SK-N-SH (cell line): ENCODE data around the gene METAP1.

ENCODE experiments used
- RAD21 ChIP-seq: IDR thresholded peaks from 2 replicates; pipeline ENCODE4 v1.6.1; 2012; ENCODE audit warnings: mild to moderate bottlenecking, low read length
- RCOR1 ChIP-seq: fragments of 150-350 bp; IDR thresholded peaks from 2 replicates; pipeline ENCODE4 v1.6.1; 2017; ENCODE audit warnings: antibody characterized with exemption, low read length
- TF ChIP-seq, protein P1 (sequence below): fragments of 200-600 bp; sonication (generic); IDR thresholded peaks from 2 replicates; pipeline ENCODE4 v1.6.1; 2017; ENCODE audit warnings: antibody characterized with exemption, mild to moderate bottlenecking, moderate library complexity

DNA sequence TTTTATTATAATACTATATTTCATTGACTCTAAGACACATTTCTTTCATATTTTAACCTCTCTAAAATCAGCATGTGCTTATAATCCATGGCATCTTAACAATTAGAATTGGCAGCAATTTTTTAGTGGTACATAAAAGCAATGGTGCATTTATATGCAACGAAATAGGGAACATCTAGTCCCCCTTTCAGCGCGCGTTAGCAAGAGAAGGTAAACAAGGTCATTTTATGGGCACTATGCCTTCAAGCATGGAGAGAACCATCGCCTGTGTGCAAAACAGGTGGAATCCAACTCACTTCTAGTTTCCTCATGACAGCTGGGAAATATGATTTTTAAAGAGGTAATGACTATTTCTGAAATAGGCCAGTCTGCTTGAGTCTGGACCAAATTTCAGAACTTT lies 86.7 kb downstream of the METAP1 start:
- TF ChIP-seq, protein P1, sequence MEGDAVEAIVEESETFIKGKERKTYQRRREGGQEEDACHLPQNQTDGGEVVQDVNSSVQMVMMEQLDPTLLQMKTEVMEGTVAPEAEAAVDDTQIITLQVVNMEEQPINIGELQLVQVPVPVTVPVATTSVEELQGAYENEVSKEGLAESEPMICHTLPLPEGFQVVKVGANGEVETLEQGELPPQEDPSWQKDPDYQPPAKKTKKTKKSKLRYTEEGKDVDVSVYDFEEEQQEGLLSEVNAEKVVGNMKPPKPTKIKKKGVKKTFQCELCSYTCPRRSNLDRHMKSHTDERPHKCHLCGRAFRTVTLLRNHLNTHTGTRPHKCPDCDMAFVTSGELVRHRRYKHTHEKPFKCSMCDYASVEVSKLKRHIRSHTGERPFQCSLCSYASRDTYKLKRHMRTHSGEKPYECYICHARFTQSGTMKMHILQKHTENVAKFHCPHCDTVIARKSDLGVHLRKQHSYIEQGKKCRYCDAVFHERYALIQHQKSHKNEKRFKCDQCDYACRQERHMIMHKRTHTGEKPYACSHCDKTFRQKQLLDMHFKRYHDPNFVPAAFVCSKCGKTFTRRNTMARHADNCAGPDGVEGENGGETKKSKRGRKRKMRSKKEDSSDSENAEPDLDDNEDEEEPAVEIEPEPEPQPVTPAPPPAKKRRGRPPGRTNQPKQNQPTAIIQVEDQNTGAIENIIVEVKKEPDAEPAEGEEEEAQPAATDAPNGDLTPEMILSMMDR, result no peak
- no peak for TF ChIP-seq RAD21
- TF ChIP-seq RCOR1, result no peak
